IMR-90 (cell line): ENCODE results near the gene PRKCE. TPM values are rescaled to one million over a fixed set of nuclear protein-coding genes. Genes with fewer than 3 reads are reported as not detected.
A peak's percentile ranks its signal among the peaks of the same experiment; 100 is the strongest.

Experiments
- ATAC-seq: fragments of 200-7000 bp; cut with Tn5 transposase; 2 replicates; pipeline ENCODE4 v1.9.1; 2020; ENCODE audit warnings: low read depth, mild to moderate bottlenecking, moderate library complexity
- BruUV-seq: library from RNA; stranded (reverse); fragments of 400-500 nt; replicated peaks from 2 replicates; lab custom pipeline; 2021; lab: Mats Ljungman, UMichigan
- CTCF ChIA-PET: fragments of 300-600 bp; formaldehyde crosslinking; extraction: SDS; loops from one replicate; lab custom pipeline; 2021; ENCODE audit warnings: antibody characterized with exemption; lab: Yijun Ruan, JAX
- POLR2A ChIA-PET: fragments of 300-600 bp; sonication (Branson Sonifier 250); formaldehyde crosslinking; loops from one replicate; lab custom pipeline; 2022; ENCODE audit warnings: antibody characterized with exemption; ENCODE audit not compliant: unreplicated experiment; lab: Charles Lee
- DNase-seq: peaks from one replicate; pipeline ENCODE4 v3.0.0; 2013
- H2AFZ ChIP-seq: replicated peaks from 2 replicates; pipeline ENCODE3; 2013; ENCODE audit warnings: low read length, mild to moderate bottlenecking; ENCODE audit not compliant: poor library complexity
- H2AK5ac ChIP-seq: 2 replicates; pipeline ENCODE4 v1.6.1; 2013; ENCODE audit warnings: low read depth, low read length, inconsistent platforms
- H2AK9ac ChIP-seq: replicated peaks from 2 replicates; pipeline ENCODE3; 2013; ENCODE audit warnings: mild to moderate bottlenecking, low read depth, low read length, moderate library complexity; ENCODE audit not compliant: poor library complexity
- H2BK120ac ChIP-seq: 2 replicates; pipeline ENCODE4 v1.6.1; 2013; ENCODE audit warnings: low read depth, low read length, inconsistent platforms
- H2BK15ac ChIP-seq: 3 replicates; pipeline ENCODE4 v1.6.1; 2013; ENCODE audit warnings: low read depth, low read length, inconsistent platforms
- H2BK20ac ChIP-seq: 2 replicates; pipeline ENCODE4 v1.6.1; 2013; ENCODE audit warnings: low read depth, mild to moderate bottlenecking, inconsistent platforms, low read length, moderate library complexity
- H2BK5ac ChIP-seq: 2 replicates; pipeline ENCODE4 v1.6.1; 2013; ENCODE audit warnings: mild to moderate bottlenecking, low read depth, low read length, inconsistent platforms; ENCODE audit not compliant: poor library complexity, severe bottlenecking
- H3K14ac ChIP-seq: replicated peaks from 2 replicates; pipeline ENCODE4 v1.6.1; 2013; ENCODE audit warnings: low read depth, low read length, inconsistent platforms
- H3K18ac ChIP-seq: 2 replicates; pipeline ENCODE4 v1.6.1; 2013; ENCODE audit warnings: low read depth, low read length, control low read depth
- H3K23ac ChIP-seq: 2 replicates; pipeline ENCODE4 v1.6.1; 2013; ENCODE audit warnings: low read depth, low read length, inconsistent platforms
- H3K27ac ChIP-seq: 2 replicates; pipeline ENCODE4 v1.5.1; 2013; ENCODE audit warnings: mild to moderate bottlenecking, control low read depth, low read length; ENCODE audit not compliant: insufficient read depth
- H3K27me3 ChIP-seq: 2 replicates; pipeline ENCODE4 v1.6.1; 2013; ENCODE audit warnings: low read length; ENCODE audit not compliant: control insufficient read depth, insufficient read depth
- H3K36me3 ChIP-seq: 2 replicates; pipeline ENCODE4 v1.6.1; 2013; ENCODE audit warnings: low read length, mixed read lengths; ENCODE audit not compliant: control insufficient read depth, insufficient read depth
- H3K4ac ChIP-seq: 2 replicates; pipeline ENCODE4 v1.6.1; 2013; ENCODE audit warnings: low read depth, low read length, inconsistent platforms
- H3K4me1 ChIP-seq: 2 replicates; pipeline ENCODE4 v1.6.1; 2013; ENCODE audit warnings: low read length, mixed read lengths; ENCODE audit not compliant: control insufficient read depth, insufficient read depth
- H3K4me2 ChIP-seq: 2 replicates; pipeline ENCODE4 v1.6.1; 2013; ENCODE audit warnings: low read depth, mild to moderate bottlenecking, control low read depth, low read length, moderate library complexity
- H3K4me3 ChIP-seq: 2 replicates; pipeline ENCODE4 v1.5.1; 2013; ENCODE audit warnings: low read depth, mild to moderate bottlenecking, control low read depth, low read length, moderate library complexity; ENCODE audit not compliant: insufficient read depth
- H3K56ac ChIP-seq: 2 replicates; pipeline ENCODE4 v1.6.1; 2013; ENCODE audit warnings: low read length, inconsistent platforms; ENCODE audit not compliant: insufficient read depth; ENCODE audit errors: extremely low read depth
- H3K79me1 ChIP-seq, 2 experiments: 2 replicates each; pipeline ENCODE4 v1.6.1; 2013; ENCODE audit warnings: low read length in 2 of 2, inconsistent platforms in 1 of 2, low read depth in 1 of 2
- H3K9ac ChIP-seq: 2 replicates; pipeline ENCODE4 v1.6.1; 2013; ENCODE audit warnings: low read depth, low read length, control low read depth
- H3K9me1 ChIP-seq: 2 replicates; pipeline ENCODE4 v1.6.1; 2013; ENCODE audit warnings: low read length, inconsistent platforms; ENCODE audit not compliant: insufficient read depth
- H3K9me3 ChIP-seq: 2 replicates; pipeline ENCODE4 v1.6.1; 2013; ENCODE audit warnings: low read length; ENCODE audit not compliant: control insufficient read depth, insufficient read depth
- H4K20me1 ChIP-seq: 2 replicates; pipeline ENCODE4 v1.6.1; 2013; ENCODE audit warnings: low read length, inconsistent platforms; ENCODE audit not compliant: insufficient read depth
- H4K5ac ChIP-seq: 2 replicates; pipeline ENCODE4 v1.6.1; 2013; ENCODE audit warnings: mild to moderate bottlenecking, low read depth, low read length, control low read depth
- H4K8ac ChIP-seq, 2 experiments: 2 replicates each; pipeline ENCODE4 v1.6.1; 2013; ENCODE audit warnings: low read depth in 2 of 2, low read length in 2 of 2, control low read depth in 1 of 2, inconsistent platforms in 1 of 2
- H4K91ac ChIP-seq: 2 replicates; pipeline ENCODE4 v1.6.1; 2013; ENCODE audit warnings: low read depth, low read length, inconsistent platforms; ENCODE audit not compliant: insufficient read depth
- CHD1 ChIP-seq: IDR thresholded peaks from 2 replicates; pipeline ENCODE4 v1.6.1; 2012; ENCODE audit warnings: low read depth, low read length, improper control_type of control experiment
- NFE2L2 ChIP-seq: fragments of 150-350 bp; IDR thresholded peaks from 2 replicates; pipeline ENCODE4 v1.6.1; 2016; ENCODE audit warnings: low read depth, mild to moderate bottlenecking, low read length
- WGBS, 2 experiments: methylation state at CpG; one replicate each; pipeline versions ENCODE4 v1.1.5 to v1.1.7; 2013; ENCODE audit warnings: missing lambda C conversion rate in 2 of 2; ENCODE audit not compliant: insufficient read length in 1 of 2; ENCODE audit errors: extremely low coverage in 2 of 2; 5-methylcytosine and 5-hydroxymethylcytosine counted together
- dilution Hi-C: fragments of 300-500 bp; cut with HindIII; formaldehyde crosslinking; loops from one replicate; pipeline ENCODE4 v1.14.3; 2018; ENCODE audit warnings: low sequenced_read_pairs; ENCODE audit not compliant: unreplicated experiment
- in situ Hi-C: fragments of 300-500 bp; cut with MboI; formaldehyde crosslinking; loops from 3 replicates; pipeline ENCODE4 v1.14.3; 2019; ENCODE audit warnings: low sequenced_read_pairs, inconsistent platforms, mixed read lengths
- intact Hi-C: fragments of 100-400 bp; cut with micrococcal nuclease; formaldehyde crosslinking; loops from 2 replicates; pipeline ENCODE4 v1.10.0; 2022
- polyA plus RNA-seq, 3 experiments: library from polyadenylated mRNA; depleted of rRNA; stranded (reverse); fragments of >200 nt; gene quantifications; 2 replicates each; pipeline ENCODE4 v1.2.3, GENCODE V29; 2012; ENCODE audit warnings: low replicate concordance in 1 of 3
- total RNA-seq: library from RNA; depleted of rRNA; stranded (reverse); fragments of >200 nt; gene quantifications from 2 replicates; pipeline ENCODE4 v1.2.3, GENCODE V29; 2012
- TF ChIP-seq, protein P1 (sequence below): fragments of 150-350 bp; IDR thresholded peaks from 2 replicates; pipeline ENCODE4 v1.6.1; 2017; ENCODE audit warnings: mild to moderate bottlenecking, antibody characterized with exemption, low read length, low read depth

The PRKCE gene
- total and polyA plus RNA-seq, 2 of the 4 experiments (the other 2 are of a cell fraction): 8.1 to 32.4 TPM

DNA sequence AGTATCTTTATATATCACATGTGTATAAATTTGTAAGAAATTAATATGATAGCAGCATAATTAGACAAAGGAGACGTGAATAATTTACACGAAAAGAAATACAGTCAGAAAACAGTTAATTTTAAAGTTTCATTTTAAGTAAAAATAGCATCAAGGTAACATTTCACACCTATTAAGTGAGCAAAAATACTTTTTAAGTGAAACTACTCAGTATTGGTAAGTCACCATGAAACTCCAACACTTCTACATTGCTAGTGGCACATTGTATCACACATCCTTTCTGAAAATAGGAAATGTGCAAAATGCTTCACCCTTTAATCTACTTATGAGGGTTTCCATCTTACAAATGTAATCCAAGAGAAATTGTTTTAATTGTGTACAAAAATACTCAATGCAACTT, 357.8 kb downstream of the PRKCE start:
- Histone ChIP-seq H2BK20ac (peak overlapping the region; percentile 93; the same call in 1 of the 2 replicates), H3K23ac (peak overlapping the region; percentile 86; the same call in 1 of the 2 replicates), H3K36me3 (peaks cover 16% of the 10 kb centered on the region), H3K9me3 (no peaks in the 10 kb centered on the region), H3K9ac (peak overlapping the region; percentile 14; the same call in 1 of the 2 replicates), H2AK5ac (peak overlapping the region; percentile 65; the same call in 1 of the 2 replicates), H3K56ac (peak overlapping the region; percentile 56; the same call in 1 of the 2 replicates), H3K4ac (peak overlapping the region; percentile 95), H2BK15ac (peak overlapping the region; percentile 75; the same call in 1 of the 3 replicates), H3K4me2 (peak overlapping the region; percentile 46; the same call in 1 of the 2 replicates), H4K20me1 (no peaks in the 10 kb centered on the region), H3K18ac (peak overlapping the region; percentile 89), H2BK120ac (peak overlapping the region; percentile 98), H3K4me1 (peaks cover 30% of the 10 kb centered on the region), H4K5ac (peak overlapping the region; percentile 96), H2BK5ac (peak overlapping the region; percentile 97), H3K9me1 (peaks cover 15% of the 10 kb centered on the region), H3K4me3 (no peak overlapping the region), H2AK9ac (no peak overlapping the region), H3K27ac (peak overlapping the region; percentile 70; the same call in 1 of the 2 replicates), H3K79me1 (peaks cover 8 to 37% of the 10 kb centered on the region in 2 experiments), H4K8ac (peak overlapping the region; percentile 85 to 95), H3K27me3 (no peaks in the 10 kb centered on the region), H3K14ac (peak overlapping the region; percentile 93), H4K91ac (peak overlapping the region; percentile 89), H2AFZ (no peak overlapping the region)
- no peak for DNase-seq
- intact Hi-C loops: no loop called here
- in situ Hi-C loops: loop anchor here (25.0 kb wide), 1 partner anchor 353 kb away; no protein-coding TSS in a partner anchor
- ChIA-PET POLR2A (no interaction called here), CTCF (no interaction called here)
- no TSS peak for BruUV-seq
- dilution Hi-C loops: no loop called here
- no peak for ATAC-seq
- no CpG with 5 or more reads among the region's 2 CpGs for WGBS, 2 experiments
- TF ChIP-seq CHD1 (no peak), NFE2L2 (no peak)
- TF ChIP-seq, protein P1, sequence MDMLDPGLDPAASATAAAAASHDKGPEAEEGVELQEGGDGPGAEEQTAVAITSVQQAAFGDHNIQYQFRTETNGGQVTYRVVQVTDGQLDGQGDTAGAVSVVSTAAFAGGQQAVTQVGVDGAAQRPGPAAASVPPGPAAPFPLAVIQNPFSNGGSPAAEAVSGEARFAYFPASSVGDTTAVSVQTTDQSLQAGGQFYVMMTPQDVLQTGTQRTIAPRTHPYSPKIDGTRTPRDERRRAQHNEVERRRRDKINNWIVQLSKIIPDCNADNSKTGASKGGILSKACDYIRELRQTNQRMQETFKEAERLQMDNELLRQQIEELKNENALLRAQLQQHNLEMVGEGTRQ: no peak
